ENCODE data around the gene APEH. TPM values are rescaled to one million over a fixed set of nuclear protein-coding genes. Genes with fewer than 3 reads are reported as not detected.
"Not testable (repeated sequence)": the region's sequence is repeated elsewhere in the genome, so short reads cannot be mapped to it uniquely, and the experiment has no call there.

APEH gene
- polyA plus RNA-seq, 4 donors, result 66.2 to 87.8 (median 81.9) TPM

GRCh38 chr3:49691481-49691880, 17.3 kb downstream of the APEH start:
- peak in 1 of 2 donors; percentile 89 for DNase-seq
- not testable (repeated sequence) for H3K9me3 ChIP-seq (ENCODE audit: control insufficient read depth in 2 of 2, insufficient read depth in 1 of 2, low read depth in 1 of 2, low read length in 1 of 2); FAIRE-seq; H3K27me3 ChIP-seq (ENCODE audit: control insufficient read depth in 3 of 3, insufficient read depth in 3 of 3, low read length in 3 of 3)
- Histone ChIP-seq H3K27ac (ENCODE audit: low read depth in 1 of 3, low read length in 2 of 3) (peak overlapping the region in 1 of 3 donors; percentile 30), H3K36me3 (ENCODE audit: control insufficient read depth in 3 of 3, insufficient read depth in 2 of 3, low read depth in 1 of 3, low read length in 3 of 3) (peaks cover 0 to 19% (median 0%) of the 10 kb centered on the region in 3 donors), H3K4me3 (ENCODE audit: low read depth in 1 of 3, low read length in 3 of 3) (peak overlapping the region in 1 of 3 donors; percentile 30), H3K4me1 (ENCODE audit: control insufficient read depth in 3 of 3, insufficient read depth in 2 of 3, low read depth in 1 of 3, low read length in 2 of 3) (peaks cover 0 to 30% (median 2%) of the 10 kb centered on the region in 3 donors)
- WGBS, 3 donors, result 16 to 71% (median 33%) methylated on average over 3 of the region's 3 CpGs

GRCh38 chr3:49694409-49695070, 20.4 kb downstream of the APEH start:
- not testable (repeated sequence) for H3K4me3 ChIP-seq (ENCODE audit: low read depth in 1 of 3, low read length in 3 of 3); FAIRE-seq; DNase-seq; H3K9me3 ChIP-seq (ENCODE audit: control insufficient read depth in 2 of 2, insufficient read depth in 1 of 2, low read depth in 1 of 2, low read length in 1 of 2); H3K27ac ChIP-seq (ENCODE audit: low read depth in 1 of 3, low read length in 2 of 3); H3K27me3 ChIP-seq (ENCODE audit: control insufficient read depth in 3 of 3, insufficient read depth in 3 of 3, low read length in 3 of 3)
- peaks cover 0 to 11% (median 2%) of the 10 kb centered on the region in 3 donors for H3K4me1 ChIP-seq (ENCODE audit: control insufficient read depth in 3 of 3, insufficient read depth in 2 of 3, low read depth in 1 of 3, low read length in 2 of 3)
- peaks cover 0 to 47% (median 17%) of the 10 kb centered on the region in 3 donors for H3K36me3 ChIP-seq (ENCODE audit: control insufficient read depth in 3 of 3, insufficient read depth in 2 of 3, low read depth in 1 of 3, low read length in 3 of 3)
- 35 to 52% (median 48%) methylated on average over 6 of the region's 6 CpGs for WGBS, 3 donors

DNA sequence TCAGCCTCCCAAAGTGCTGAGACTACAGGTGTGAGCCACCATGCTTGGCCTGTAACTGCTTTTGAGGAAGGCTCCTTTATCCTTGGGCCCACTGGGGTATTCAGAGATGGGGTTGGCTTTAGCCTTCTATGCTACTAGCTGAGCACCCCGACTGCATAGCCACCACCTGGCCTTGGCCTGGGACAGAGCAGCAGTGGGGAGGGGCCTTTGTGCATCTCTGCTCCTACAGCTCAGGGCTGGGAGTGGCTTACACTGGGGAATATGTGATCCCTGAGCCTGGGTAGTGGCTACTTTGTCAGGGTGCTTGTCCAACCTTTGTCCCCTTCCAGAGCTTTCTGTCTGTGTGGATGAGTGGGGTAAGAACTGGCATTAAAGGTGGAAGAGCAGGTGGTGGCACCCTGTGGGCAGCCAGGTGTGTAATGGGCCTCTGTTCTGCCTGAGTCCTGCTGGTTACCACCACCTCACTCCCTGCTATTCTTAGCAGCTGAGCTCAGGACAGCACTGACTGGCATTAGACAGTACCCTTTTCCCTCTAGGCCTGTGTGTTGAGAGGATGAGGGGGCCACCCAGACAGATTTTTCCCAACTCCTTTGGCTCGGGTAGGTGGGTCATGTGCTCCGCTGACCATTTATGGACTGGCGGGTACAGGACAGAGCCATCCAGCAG, 21.3 kb downstream of the APEH start:
- not testable (repeated sequence) for H3K4me3 ChIP-seq (ENCODE audit: low read depth in 1 of 3, low read length in 3 of 3); H3K27ac ChIP-seq (ENCODE audit: low read depth in 1 of 3, low read length in 2 of 3); H3K4me1 ChIP-seq (ENCODE audit: control insufficient read depth in 3 of 3, insufficient read depth in 2 of 3, low read depth in 1 of 3, low read length in 2 of 3); H3K9me3 ChIP-seq (ENCODE audit: control insufficient read depth in 2 of 2, insufficient read depth in 1 of 2, low read depth in 1 of 2, low read length in 1 of 2); FAIRE-seq; H3K27me3 ChIP-seq (ENCODE audit: control insufficient read depth in 3 of 3, insufficient read depth in 3 of 3, low read length in 3 of 3)
- peaks cover 0 to 56% (median 19%) of the 10 kb centered on the region in 3 donors for H3K36me3 ChIP-seq (ENCODE audit: control insufficient read depth in 3 of 3, insufficient read depth in 2 of 3, low read depth in 1 of 3, low read length in 3 of 3)
- WGBS, 3 donors, result 81 to 86% (median 83%) methylated on average over 1 to 4 of the region's 4 CpGs
- peak in 1 of 2 donors; percentile 52 for DNase-seq

DNA sequence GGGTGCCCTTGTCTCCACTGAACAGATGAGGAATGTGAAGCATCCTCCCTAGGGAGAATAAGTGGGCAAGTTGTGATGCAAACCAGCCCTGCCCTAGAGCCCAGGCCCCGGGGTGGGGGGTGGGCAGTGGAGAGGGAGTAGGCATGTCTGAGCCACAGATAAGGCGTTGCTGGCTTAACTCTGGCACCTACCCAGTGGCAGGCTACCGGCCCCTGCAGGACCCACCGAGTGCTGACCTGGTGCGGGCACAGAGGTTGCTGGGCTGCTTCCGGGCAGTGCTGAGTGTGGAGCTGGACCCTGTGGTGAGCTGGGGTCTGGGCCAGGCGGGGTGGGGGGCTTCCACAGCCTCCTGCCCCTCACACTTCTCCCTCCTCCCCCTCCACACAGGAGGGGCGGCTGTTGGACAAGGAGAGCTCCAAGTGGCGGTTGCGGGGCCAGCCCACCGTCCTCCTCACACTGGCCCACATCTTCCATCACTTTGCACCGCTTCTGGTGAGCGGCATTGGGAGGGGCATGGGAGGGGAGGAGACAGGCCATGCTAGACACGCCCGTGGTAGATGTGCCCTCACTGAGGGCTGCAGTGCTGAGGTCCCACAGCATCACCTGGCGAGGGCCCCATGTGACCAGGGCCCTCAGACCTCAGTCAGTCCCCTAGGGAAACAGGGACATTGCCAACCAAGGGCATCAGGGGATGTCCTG, 25.3 kb downstream of the APEH start:
- no peak overlapping the region for H3K27ac ChIP-seq (ENCODE audit: low read depth in 1 of 3, low read length in 2 of 3)
- no peak for FAIRE-seq
- no peaks in the 10 kb centered on the region for H3K4me1 ChIP-seq (ENCODE audit: control insufficient read depth in 3 of 3, insufficient read depth in 2 of 3, low read depth in 1 of 3, low read length in 2 of 3)
- WGBS, 3 donors, result 84 to 89% (median 88%) methylated on average over 15 to 16 of the region's 16 CpGs
- no peaks in the 10 kb centered on the region for H3K27me3 ChIP-seq (ENCODE audit: control insufficient read depth in 3 of 3, insufficient read depth in 3 of 3, low read length in 3 of 3)
- no peaks in the 10 kb centered on the region for H3K9me3 ChIP-seq (ENCODE audit: control insufficient read depth in 2 of 2, insufficient read depth in 1 of 2, low read depth in 1 of 2, low read length in 1 of 2)
- H3K4me3 ChIP-seq (ENCODE audit: low read depth in 1 of 3, low read length in 3 of 3), result no peak overlapping the region
- no peak for DNase-seq
- H3K36me3 ChIP-seq (ENCODE audit: control insufficient read depth in 3 of 3, insufficient read depth in 2 of 3, low read depth in 1 of 3, low read length in 3 of 3), result peaks cover 2 to 86% (median 24%) of the 10 kb centered on the region in 3 donors

GRCh38 chr3:49700014-49700413, 25.9 kb downstream of the APEH start:
- H3K36me3 ChIP-seq (ENCODE audit: control insufficient read depth in 3 of 3, insufficient read depth in 2 of 3, low read depth in 1 of 3, low read length in 3 of 3), result peaks cover 6 to 86% (median 24%) of the 10 kb centered on the region in 3 donors
- H3K9me3 ChIP-seq (ENCODE audit: control insufficient read depth in 2 of 2, insufficient read depth in 1 of 2, low read depth in 1 of 2, low read length in 1 of 2), result no peaks in the 10 kb centered on the region
- no peak overlapping the region for H3K27ac ChIP-seq (ENCODE audit: low read depth in 1 of 3, low read length in 2 of 3)
- FAIRE-seq, result no peak
- no peak overlapping the region for H3K4me3 ChIP-seq (ENCODE audit: low read depth in 1 of 3, low read length in 3 of 3)
- no peaks in the 10 kb centered on the region for H3K4me1 ChIP-seq (ENCODE audit: control insufficient read depth in 3 of 3, insufficient read depth in 2 of 3, low read depth in 1 of 3, low read length in 2 of 3)
- no peaks in the 10 kb centered on the region for H3K27me3 ChIP-seq (ENCODE audit: control insufficient read depth in 3 of 3, insufficient read depth in 3 of 3, low read length in 3 of 3)
- no peak for DNase-seq
- WGBS, 3 donors, result 83 to 84% (median 84%) methylated on average over 8 of the region's 8 CpGs

DNA sequence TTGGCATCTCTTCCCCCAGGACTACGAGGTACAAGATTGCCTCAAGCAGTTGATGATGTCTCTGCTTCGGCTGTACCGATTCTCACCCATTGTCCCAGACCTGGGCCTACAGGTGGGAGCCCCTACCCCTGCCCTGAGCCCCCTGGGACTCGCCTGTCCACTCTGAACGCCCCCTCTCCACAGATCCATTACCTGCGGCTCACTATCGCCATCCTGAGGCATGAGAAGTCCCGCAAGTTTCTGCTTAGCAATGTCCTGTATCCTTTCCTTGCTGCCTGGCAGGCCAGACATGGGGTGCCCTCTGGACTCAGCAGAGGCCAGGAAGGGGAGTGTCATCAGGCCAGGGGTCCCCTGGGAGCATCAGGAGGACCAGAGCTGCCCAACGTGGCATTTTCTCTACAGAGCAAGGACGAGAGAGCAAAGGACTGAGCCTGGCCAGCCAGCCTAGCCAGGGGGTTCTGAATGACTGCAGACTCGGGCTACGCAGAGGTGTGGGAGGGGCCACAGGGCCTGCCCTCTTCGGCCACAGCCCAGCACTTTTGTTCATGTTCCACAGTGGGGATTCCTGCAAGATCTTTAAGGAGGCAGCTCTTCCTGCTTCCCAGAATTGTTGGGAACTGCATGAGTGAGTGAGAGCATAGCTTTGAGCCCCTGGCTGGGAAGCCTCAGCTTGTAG, 26.4 kb downstream of the APEH start:
- no peak overlapping the region for H3K4me3 ChIP-seq (ENCODE audit: low read depth in 1 of 3, low read length in 3 of 3)
- H3K4me1 ChIP-seq (ENCODE audit: control insufficient read depth in 3 of 3, insufficient read depth in 2 of 3, low read depth in 1 of 3, low read length in 2 of 3), result no peaks in the 10 kb centered on the region
- no peaks in the 10 kb centered on the region for H3K9me3 ChIP-seq (ENCODE audit: control insufficient read depth in 2 of 2, insufficient read depth in 1 of 2, low read depth in 1 of 2, low read length in 1 of 2)
- no peak overlapping the region for H3K27ac ChIP-seq (ENCODE audit: low read depth in 1 of 3, low read length in 2 of 3)
- WGBS, 3 donors, result 84 to 88% (median 87%) methylated on average over 13 of the region's 13 CpGs
- no peak for FAIRE-seq
- no peaks in the 10 kb centered on the region for H3K27me3 ChIP-seq (ENCODE audit: control insufficient read depth in 3 of 3, insufficient read depth in 3 of 3, low read length in 3 of 3)
- peaks cover 6 to 88% (median 24%) of the 10 kb centered on the region in 3 donors for H3K36me3 ChIP-seq (ENCODE audit: control insufficient read depth in 3 of 3, insufficient read depth in 2 of 3, low read depth in 1 of 3, low read length in 3 of 3)
- DNase-seq, result no peak

- no peak for FAIRE-seq
Measured at GRCh38 chr3:49701388-49702077, 27.4 kb downstream of the APEH start.

More at GRCh38 chr3:49701388-49702077, 27.4 kb downstream of the APEH start:
- no peak overlapping the region for H3K27ac ChIP-seq (ENCODE audit: low read depth in 1 of 3, low read length in 2 of 3)
- DNase-seq, result no peak
- 89 to 90% (median 90%) methylated on average over 20 to 21 of the region's 21 CpGs for WGBS, 3 donors
- peaks cover 6 to 98% (median 24%) of the 10 kb centered on the region in 3 donors for H3K36me3 ChIP-seq (ENCODE audit: control insufficient read depth in 3 of 3, insufficient read depth in 2 of 3, low read depth in 1 of 3, low read length in 3 of 3)
- H3K9me3 ChIP-seq (ENCODE audit: control insufficient read depth in 2 of 2, insufficient read depth in 1 of 2, low read depth in 1 of 2, low read length in 1 of 2), result no peaks in the 10 kb centered on the region
- no peaks in the 10 kb centered on the region for H3K4me1 ChIP-seq (ENCODE audit: control insufficient read depth in 3 of 3, insufficient read depth in 2 of 3, low read depth in 1 of 3, low read length in 2 of 3)
- no peak overlapping the region for H3K4me3 ChIP-seq (ENCODE audit: low read depth in 1 of 3, low read length in 3 of 3)
- no peaks in the 10 kb centered on the region for H3K27me3 ChIP-seq (ENCODE audit: control insufficient read depth in 3 of 3, insufficient read depth in 3 of 3, low read length in 3 of 3)

Measured in small intestine (tissue), 7 donors.